Measurements from ENCODE around the gene SIRT2.

SIRT2 gene

DNA sequence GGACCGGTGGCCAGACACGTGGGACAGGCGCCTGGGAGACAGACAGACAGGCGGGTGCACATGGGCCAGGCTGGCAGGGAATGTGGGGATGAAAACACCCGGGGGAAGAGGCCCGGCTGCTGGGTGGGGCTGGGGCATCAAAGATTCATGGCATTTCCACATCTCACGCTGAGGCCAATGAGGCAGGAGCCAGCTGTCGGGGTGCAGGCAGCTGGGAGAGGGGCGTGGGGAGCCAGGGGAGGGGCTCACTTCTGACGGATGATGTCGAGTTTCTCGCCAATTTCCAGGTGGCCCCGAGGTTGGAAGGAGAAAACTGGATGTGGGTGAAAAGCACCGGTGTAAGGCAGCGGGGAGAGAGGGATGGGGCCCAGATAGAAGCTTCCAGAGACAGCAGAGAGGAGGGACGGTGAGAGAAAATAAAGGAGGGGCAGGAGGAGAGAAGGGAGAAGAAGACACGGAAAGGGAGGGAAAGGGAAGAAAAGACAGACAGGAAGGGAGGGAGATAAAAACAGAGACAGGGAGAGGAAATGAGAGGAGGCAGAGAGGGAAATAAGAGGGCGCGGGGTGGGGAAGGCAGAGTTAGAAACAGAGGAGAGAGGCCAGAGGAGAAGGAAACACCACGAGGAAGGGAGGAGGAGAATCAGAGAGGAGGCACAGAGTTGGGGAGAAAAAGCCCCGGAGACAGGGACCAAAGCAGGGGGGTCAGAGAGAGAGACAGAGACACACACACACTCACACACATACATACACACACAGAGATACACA is 20.6 kb upstream of the SIRT2 start:
- no peak for DNase-seq

DNA sequence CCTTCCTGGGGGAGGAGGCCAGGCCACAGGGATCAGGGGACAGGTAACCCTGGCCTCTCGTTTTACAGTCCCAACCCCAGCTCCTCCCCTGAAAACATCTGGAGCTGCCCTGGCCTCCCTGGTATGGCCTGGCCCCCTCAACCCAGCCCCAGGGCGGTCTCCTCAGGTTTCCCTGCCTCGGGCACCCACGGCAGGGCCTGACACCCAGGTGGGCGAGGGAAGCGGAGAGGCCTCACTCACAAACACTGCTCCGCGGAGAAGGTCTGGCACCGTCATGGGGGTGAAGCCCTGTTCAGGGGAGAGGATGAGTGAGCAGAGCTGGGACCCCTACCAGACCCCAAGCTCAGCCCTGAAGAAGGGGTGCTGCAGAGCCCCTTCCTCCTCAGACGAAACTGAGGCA is 19.1 kb upstream of the SIRT2 start:
- no peak for DNase-seq

DNA sequence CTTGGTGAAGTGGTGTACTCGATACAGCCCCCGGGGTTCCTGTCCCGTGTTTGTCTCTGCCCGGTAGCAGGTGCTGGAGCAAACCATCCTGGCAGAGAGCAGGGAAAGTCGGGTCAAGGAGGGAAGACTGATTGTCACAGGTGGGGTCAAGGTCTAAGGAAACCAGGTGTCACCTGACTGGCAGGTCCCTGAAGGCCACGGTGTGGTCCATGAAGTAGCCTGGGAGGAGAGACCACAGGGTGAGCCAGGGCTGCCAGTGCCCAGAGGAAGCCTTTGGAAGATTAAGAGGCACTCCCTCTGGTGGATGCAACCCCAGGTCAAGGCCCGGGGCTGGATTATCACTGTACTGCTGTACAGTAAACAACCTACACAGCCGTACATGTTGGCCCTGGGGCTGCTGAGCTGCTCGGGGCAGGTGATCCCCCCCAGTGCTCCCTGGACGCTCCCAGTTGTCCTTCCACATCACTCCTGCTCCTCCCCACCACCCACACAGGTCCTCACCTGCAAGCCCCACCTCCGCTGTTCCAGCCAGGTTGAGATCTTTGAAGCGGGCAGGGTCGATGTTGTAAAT is 18.6 kb upstream of the SIRT2 start:
- DNase-seq: no peak

DNA sequence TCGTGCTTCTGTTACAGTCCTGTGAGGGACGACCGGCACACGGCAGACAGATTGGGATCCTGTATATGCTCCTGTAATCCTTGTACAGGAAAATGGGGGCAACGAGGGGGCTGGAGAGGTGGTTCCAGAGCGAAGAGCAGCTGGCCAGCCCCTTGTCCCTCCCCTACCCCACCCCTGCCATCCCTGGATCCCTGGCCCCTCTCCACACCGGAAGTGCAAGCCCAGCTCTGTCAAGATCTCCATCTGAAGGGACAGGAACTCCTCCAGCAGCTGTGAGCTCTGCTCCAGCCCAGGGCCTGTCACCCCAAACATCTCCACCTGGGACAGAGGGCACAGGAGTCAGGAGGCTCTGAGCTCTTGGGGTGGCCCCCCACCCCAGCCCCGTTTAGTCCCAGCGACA is 18.1 kb upstream of the SIRT2 start:
- no peak for DNase-seq

DNA sequence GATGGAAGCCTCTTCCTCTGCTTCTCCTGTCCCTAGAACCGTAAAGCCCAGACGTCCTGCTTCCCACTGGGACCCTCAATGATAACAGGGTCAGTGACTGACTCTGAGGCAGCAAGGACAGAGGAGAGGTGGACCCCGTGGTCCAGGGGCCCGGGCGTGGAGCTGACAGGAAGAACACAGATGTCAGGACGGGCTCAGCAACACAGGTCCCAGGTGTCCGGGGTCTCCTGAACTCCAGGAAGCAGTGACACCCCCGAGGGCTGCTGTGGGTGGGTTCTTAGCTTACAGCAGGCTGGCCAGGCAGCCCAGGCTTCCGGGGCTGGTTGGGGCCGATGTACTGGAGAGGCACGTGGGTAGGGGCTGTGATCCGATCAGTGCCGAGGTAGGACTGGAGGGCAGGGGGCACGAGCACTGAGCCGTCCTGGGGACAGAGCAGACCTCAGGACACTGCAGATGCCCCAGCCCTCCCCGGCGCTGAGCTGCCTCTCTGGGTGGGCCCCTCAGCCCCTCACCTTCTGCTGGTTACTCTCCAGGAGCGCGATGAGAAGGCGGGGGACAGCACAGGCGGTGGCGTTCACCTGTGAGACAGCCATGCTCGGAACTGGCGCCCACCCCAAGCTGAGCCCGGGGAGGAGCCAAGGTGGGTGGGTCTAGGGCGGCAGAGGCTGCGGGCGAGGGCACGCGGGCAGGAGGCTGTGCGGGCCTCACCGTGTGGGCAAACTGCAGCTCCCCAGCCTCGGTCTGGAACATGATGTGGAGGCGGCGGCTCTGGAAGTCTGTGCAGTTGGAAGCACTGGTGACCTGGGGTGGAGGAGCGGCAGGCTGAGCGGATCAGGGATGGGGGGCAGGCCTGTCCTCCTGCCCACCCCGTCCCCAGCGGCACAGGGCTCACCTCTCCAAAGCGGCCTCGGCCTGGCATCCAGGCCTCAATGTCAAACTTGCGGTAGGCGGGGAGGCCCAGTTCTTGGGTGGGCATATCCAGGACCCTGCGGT is 16.2 kb upstream of the SIRT2 start:
- DNase-seq: no peak

DNA sequence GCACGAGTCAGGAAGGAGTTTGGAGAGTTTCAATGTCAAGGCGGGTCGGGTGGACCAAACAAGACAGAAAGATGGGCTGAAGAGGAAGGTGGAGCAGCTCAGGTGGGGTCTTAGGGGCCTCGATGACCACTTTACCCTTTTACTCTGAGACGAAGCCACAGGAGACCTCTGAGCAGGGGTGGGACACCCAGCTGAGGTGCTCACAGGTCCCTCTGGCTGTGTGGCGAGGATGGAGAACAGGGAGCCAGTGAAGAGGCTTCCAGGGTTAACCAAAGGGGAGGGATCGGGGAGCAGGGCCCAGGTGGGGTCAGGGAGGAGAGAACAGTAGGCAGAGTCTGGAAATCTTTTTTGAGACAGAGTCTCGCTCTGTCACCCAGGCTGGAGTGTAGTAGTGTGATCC is 14.5 kb upstream of the SIRT2 start:
- DNase-seq: no peak

DNA sequence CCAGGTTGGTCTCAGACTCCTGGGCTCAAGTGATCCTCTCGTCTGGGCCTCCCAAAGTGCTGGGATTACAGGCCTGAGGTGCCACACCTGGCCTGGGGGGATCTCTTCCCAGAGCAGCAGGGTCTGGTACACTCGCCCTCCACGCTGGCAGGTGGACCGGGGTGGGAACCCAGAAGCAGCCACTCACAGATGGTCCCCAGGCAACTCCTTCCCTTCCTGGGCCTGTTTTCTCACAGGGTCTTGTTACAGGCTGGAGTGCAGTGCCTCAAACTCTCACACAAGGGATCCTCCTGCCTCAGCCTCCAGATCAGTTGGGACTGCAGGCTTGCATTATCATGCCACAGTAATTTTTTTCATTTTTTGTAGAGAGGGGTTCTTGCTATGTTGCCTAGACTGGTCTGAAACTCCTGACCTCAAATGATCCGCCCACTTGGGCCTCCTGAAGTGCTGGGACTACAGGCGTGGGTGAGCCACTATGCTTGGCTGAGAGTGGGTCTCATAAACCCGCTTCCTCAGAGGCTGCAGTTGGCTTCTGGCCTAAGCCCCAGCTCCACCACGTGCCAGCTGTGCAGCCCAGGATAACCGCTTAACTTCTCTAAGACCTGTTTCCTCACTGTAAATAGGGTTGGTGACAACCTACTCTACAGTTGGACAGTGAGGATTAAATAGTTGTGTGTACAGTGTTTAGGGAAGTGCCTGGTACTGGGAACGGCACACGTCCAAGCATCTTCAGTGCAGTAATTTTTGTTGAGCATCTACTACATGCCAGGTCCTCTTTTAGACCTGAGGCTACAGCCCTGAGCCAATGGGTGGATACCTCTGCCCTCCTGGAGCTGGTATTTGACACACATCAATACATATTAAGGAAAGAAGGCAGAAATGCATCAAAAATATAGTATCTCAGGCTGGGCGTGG is 13.4 kb upstream of the SIRT2 start:
- no peak for DNase-seq

DNA sequence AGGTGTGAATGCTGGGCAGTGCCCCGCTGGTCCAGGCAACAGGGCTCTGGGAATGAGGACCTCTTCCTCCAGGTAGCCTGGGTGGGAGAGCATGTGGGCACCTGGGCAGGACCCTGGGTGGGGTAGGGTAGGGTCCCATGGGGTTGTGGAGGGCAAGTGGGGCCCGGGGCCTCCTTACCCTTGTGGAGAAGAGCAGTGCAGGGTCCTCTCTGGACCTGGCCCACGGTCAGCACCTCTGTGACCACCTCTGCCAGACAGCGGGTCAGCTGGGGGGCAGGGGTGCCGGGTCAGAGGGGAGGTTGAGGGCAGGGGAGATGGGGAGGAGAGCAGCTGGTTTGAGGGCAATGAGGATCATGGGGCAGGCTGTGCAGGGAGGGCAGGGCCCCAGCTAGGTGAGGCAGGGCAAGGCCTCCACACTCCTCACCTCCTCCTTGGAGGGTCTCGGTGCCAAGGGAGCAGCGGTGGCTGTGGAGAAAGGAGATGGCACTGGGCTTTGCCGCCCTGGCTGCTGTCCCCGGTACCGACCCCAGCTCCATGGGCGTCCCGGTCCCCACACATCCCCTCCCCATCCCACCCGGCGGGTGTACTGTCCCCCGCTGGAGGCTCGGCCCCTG is 12.1 kb upstream of the SIRT2 start:
- no peak for DNase-seq

DNA sequence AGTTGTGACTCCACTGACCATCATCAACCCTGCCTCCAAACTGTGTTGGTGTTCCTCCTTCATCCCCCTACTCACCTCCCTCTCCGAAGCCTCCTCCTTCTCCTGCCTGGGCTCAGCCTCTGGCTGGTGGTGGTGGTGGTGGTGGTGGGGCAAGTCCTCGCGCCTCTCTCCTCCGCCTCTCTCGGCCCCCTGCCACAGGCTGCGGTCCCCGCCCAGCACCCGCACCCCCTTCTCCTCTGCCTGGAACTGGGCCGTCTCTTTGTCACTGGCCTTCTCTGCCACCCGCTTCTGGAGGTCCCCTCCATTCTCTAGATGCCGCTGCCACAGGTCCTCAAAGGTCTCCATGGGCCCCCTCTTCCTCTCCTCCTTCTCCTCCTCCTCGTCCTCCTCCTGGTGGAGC is 11.1 kb upstream of the SIRT2 start:
- no peak for DNase-seq

DNA sequence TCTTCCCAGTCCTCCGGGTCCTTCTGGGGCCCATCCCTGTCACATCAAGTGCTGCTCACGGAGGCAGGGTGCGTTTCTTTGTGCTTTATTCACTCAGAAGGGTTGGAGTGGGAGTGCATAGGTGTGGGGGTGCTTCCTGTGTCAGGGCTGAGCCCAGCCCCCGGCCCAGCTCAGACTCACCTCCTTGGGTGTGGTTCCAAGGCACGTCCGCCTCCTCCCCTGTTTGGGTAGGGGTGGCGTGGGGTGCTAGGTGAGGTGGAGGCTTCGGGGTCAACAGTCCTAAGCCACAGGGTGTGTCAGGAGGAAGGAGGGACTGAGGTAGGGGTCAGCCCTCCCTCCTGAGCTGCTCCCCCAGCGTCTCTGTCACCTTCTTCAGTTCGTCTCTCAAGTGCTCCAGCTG is 9.5 kb upstream of the SIRT2 start:
- no peak for DNase-seq

DNA sequence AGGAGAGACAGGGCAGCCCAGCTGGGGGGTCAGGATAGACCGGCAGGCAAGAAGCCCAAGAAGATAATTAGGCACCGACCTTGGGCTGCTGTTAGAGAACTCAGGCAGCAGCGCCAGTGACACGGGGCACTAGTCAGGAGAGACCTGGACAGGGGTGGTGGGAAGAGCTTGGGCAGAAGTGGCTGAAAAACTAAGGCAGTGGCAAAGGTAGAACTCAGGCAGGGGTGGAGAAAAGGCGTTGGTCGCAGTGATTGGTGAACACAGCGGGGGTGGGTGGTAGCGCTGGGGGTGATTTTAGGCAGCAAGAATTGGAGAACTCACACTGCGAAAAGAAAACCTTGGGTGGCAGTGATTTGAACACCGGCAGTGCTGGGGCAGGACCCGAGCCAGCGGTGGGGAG is 8.3 kb upstream of the SIRT2 start:
- DNase-seq: no peak

DNA sequence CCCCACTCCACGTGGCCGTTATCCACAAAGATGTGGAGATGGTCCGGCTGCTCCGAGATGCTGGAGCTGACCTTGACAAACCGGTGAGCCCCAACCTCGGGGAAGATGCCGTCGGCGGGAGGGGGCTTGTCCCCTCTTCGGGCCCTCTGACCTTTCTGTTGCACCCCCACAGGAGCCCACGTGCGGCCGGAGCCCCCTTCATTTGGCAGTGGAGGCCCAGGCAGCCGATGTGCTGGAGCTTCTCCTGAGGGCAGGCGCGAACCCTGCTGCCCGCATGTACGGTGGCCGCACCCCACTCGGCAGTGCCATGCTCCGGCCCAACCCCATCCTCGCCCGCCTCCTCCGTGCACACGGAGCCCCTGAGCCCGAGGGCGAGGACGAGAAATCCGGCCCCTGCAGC is 7.8 kb upstream of the SIRT2 start:
- DNase-seq: no peak

DNA sequence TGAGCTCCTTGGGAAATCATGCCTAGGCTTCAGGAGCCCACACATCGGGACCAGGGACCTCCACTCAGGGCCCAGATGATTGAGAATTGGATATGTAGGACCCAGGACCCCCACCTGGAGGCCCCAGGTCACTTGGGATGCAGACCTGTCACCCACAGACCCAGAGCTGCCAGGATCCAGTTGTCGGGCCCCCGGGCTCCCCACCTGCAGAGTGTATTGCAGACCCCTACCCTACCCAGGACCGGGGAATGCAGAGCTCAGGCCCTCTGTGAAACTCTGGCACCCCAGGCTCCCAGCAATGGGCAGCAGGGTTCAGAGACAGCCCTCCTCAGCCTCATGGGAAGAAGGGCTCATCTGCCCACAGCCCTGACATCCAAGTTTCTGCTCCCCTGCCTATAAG is 6.2 kb upstream of the SIRT2 start:
- DNase-seq: no peak

DNA sequence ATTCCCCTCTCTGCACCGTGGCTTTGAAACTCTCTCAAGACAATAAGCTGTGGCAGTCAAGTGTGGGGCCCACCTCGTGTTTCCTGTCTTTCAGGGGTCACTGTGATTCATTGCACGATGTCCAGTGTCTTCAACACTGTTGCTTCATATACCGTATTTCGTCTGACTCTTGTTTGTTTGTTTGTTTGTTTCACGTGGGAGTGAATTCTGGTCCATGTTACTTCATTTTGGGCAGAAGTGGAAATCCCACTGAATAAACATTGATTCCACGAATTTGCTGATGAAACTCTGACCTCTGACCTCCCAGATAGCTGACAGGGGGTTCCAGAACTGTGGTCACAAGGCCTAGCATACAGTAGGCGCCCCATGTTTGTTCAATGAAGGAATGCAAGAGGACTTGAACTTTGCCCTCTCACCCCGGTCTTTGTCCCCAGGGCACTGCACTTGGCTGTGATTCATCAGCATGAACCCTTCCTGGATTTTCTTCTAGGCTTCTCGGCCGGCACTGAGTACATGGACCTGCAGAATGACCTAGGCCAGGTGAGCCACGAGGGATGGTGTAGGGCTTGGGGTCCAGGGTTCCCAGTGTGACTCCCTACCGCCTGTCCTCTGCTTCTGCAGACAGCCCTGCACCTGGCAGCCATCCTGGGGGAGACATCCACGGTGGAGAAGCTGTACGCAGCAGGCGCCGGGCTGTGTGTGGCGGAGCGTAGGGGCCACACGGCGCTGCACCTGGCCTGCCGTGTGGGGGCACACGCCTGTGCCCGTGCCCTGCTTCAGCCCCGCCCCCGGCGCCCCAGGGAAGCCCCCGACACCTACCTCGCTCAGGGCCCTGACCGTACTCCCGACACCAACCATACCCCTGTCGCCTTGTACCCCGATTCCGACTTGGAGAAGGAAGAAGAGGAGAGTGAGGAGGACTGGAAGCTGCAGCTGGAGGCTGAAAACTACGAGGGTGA is 5.4 kb upstream of the SIRT2 start:
- no peak for DNase-seq

DNA sequence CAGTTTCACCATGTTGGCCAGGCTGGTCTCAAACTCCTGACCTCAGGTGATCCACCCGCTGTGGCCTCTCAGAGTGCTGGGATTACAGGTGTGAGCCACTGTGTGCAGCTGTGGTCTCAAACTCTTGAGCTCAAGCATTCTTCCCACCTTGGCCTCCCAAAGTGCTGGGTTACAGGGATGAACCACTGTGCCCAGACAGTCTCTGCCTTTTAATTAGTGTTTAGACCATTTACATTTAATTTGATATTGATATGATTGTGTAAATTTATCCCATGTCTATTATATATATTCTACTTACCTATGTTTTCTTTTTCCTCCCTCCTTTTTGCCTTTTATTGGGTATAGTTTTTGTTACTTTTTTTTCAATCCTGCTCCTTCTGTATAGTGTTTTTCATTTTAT is 2.3 kb upstream of the SIRT2 start:
- DNase-seq: no peak

DNA sequence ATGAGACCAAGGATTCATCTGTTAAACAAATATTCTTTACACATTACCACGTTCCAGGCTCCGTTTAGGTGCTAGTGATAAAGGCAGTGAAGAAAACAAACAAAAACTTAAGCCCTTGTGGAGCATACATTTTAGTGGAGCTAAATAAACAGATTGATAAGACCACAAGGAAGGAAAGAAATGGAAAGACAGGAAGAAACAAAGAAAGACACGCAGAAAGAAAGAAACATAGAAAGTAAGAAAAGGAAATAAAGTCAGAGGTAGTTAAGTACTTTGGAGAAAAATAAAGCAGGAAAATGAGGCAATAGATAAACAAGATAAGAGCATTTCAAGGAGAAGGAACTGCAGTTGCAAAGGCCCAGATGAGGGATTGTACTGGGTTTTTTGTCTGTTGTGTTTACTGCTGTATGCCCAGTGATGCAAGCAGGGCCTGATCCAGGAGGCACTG is 1.3 kb upstream of the SIRT2 start:
- no peak for DNase-seq

DNA sequence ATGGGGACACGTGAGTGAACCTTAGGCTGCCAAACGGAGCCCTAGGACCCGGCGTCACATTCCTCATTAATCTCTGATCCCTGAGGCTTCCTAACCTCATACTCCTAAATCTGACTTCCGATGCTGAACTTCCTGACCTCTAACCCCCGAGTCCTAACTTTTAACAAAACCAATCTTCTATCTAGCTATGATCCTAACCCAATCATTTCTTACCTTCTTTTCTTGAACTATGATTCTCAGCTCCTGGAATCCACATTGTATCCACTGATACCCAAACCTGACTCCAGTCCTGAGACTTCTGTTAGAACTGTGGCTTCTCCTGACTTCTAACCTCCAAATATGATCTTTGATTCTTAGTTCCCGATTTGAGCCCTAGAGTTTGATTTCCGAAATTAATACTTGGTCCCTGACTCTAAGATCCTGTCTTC is 798 bp upstream of the SIRT2 start:
- DNase-seq: no peak

DNA sequence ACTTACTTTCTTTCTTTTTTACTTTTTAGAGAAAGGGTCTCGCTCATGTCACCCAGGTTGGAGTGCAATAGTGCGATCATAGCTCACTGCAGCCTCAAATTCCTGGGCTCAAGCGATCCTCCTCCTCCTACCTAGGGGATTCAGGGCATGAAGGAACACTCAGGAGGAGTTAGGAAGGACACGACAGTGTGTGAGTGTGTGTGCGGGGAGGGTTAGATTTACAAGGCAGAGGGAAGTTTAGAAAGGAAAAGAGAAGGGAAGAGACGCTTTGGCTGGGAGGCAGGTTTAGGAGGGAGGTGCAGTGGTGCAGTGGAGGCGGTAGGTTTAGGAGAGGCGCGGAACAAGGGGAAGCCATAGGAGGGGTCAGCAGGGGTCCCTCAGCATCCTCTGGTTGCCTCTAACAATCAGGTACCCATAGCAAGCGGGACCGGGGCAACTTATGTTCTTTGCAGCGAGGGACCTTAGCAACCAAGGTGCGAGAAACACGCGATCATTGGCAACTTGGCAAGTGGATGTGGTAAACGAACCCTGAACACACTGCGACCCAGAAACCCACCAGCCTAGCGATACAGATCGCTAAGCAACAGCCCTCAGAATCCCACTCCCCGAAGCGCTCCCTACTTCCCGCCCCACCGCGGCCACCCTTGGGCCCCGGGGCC is 501 bp downstream of the SIRT2 start:
- peak; percentile 55 for DNase-seq

DNA sequence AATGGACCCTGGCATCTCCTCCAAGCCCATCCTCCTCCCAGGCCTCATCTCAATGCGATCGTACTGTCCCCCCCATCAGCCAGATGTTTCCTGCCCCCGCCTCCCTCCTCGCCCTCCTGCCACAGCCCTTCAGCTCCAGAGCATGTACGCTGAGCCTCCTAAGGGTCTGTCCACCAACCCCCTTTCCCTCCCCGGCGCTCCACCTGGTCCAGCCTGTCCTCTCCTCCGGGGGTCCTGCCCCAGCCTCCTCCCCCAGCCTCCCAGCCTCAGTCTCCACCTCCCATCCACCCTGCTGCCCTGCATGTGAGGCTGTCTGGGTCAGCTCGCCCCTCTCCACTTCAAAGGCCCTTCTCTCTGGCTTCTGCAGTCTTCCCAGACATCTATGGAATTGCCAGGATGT is 4.5 kb downstream of the SIRT2 start:
- no peak for DNase-seq

DNA sequence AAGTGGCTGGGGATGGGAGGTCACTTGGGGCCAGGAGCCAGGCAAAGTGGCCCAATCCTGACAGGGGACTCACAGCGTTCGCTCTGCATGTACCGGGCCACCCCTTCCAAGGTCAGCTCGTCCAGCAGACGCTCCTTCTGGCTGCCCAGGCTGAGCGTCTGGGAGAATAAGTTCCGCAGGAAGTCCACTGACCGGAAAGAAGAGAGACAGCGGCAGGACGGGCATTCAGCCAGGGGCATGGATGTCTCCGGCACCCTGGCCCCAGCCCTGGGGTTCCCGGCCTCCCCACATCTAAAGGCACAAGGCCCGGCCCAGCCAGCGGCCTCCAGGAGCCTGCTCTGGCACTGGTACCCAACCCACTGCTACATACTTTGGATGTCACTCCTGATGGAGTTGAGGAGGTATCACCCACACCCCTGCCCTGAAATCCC is 6.1 kb downstream of the SIRT2 start:
- no peak for DNase-seq

Data from NCI-H146 (cell line).